HG03060 (cell line): ENCODE results near the gene PTPRT.

Experiments
- ATAC-seq: cut with Tn5 transposase; IDR thresholded peaks from one replicate; pipeline ENCODE4 v1.9.1; 2021; ENCODE audit warnings: low read depth, moderate number of reproducible peaks; ENCODE audit not compliant: unreplicated experiment

PTPRT gene

DNA sequence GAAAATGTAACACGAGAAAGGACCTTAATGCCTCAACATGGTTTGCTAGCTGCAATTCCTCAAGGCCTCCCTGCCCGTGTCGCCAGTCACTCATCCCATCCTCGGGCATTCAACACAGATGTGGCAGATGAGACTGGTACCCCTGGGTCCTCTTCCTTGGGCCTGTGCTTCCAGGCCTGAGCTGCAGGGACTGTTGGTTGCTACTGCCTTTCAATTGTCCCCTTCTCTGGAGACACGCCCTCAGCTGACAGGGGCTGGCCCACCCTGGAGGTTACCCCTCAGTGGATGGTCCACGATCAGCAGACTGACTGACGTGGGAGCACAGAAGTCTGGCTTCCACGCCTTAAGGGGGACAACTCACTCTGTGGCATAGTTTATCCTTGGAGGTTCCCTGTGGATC is 1076.5 kb downstream of the PTPRT start:
- no peak for ATAC-seq

DNA sequence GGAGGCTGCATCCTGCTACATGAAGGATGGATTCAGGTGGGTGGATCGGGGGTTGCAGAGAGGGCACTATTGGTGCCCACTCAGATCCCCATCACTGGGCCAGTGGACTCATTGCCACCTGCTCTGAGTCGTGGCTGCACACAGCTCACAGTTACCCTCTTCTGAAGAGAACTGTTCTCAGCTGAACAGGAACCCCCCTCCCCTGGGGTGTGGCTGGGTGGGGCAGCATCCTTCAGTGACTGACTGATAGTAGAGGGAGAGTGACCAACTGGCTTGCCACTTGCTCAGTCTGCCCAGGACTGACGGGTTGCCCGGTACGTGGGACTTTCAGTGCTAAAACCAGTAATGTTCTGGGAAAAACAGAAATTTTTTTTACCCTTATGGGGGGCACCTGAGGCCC is 1077.5 kb downstream of the PTPRT start:
- no peak for ATAC-seq

DNA sequence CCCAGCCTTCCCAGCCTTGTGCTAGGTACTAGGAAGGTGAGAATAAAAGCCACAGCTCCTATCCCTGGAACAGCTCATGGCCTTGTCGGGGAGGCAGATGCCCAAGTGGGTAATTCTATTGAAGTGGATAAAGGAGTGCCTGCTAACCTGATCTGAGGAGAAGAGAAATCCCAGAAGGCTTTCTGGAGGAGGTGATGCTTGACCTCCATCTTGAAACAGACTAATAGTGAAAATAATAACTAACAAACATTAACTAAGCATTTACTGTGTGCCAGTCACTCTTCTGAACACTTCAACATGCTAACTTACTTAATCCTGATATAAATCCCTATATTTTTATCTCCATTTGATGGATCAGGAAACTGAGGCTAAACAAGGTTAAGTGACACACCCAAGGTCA is 1078.4 kb downstream of the PTPRT start:
- ATAC-seq, result no peak

DNA sequence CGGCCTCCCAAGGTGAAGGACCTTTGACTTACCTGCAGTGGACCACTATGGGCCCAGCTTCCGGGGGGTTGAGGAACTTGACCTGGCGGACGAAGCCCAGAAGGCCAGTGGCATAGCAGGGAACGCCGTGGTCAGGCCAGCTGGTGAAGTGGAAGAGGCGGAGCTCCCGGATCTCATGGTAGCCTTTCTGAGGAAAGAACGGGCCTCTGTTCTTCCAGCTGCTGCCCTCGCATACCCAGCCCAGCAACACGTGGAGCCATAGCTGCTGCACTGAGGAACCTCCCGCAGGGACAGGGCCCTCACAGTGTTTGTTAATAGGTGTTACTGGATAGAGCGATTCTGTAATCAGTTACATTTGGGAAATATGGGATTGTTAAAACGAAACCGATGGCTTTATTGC is 1079.4 kb downstream of the PTPRT start:
- no peak for ATAC-seq

DNA sequence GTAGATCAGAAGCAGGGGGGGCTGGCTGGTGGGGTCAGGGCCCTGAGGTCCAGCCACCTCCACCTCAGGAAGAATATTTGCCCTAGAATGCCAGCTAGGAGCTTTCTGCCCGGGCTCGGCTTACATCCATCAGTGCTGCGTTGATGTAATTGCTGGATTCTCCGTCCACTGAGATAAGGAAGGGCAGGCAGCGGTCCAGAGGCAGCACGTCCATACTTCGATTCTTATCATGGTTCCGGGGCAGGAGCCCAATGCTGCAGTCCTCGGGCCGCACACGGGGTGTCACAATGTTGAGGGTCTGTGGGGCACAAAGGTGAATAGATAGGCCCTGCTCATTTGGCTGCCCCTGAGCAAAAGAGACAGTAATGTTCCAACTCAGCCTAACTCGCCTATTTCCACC is 1087.7 kb downstream of the PTPRT start:
- no peak for ATAC-seq

DNA sequence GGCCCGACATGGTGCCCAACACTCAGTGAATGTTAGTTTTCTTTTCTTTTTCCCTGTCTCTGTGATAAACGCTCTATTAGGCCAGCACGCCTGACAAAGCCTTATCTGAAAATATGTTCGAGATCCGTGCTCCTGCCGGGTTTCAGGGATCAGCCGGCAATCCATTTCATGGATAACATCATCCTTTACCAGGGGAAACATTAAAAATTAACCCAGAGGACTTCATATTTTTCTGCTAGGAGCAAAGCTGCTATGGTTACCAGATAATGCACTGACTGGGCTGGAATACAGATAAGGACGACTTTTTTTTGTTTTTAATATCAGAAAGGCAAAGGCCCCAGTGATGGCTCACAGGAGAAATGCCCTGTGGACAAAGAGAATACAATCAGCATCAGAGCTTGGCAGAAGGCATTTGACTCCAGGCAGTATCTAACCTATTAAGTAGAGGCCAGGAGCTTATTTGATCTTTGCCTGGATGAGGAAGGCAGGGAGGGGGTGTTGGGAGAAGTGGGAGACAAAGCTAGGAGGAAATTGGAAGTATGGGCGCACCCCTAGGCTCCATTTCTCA is 1089.5 kb downstream of the PTPRT start:
- no peak for ATAC-seq

DNA sequence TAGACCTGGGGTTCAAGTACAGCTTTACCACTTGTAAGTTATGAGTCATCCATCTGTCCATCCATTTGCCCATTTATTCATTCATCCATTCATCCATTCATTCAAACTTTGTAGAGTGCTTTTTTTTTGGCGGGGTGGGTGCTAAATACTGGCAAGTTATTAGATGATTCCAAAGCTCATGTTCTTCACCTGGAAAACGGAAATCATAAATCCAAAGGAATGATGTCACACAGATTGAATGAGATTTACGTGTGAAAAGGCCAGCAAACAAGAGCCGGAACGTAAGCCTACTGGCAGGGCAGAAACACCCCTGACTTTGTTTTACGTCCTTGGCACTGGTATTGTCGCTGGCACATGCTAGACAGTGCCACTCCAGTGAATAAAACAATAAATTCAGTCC is 1090.6 kb downstream of the PTPRT start:
- no peak for ATAC-seq

DNA sequence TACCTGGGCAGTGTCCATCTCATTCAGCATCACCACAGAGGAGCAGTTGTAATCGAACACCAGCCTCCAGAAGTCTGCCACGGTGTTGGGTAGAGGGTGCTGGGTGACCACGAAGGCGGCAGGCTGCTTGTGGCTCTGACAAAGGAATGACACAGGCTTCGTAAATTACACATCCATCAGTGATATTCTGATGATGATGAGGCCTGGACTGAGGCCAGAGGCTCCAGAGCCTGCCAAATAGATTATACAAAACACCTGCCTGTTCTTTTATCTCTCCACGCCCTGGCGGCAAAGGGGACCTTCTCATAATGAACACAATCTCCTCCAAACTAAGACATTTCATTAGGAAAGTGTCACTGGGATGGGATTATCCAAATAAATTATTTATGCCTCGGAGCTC is 1091.3 kb downstream of the PTPRT start:
- ATAC-seq, result no peak

DNA sequence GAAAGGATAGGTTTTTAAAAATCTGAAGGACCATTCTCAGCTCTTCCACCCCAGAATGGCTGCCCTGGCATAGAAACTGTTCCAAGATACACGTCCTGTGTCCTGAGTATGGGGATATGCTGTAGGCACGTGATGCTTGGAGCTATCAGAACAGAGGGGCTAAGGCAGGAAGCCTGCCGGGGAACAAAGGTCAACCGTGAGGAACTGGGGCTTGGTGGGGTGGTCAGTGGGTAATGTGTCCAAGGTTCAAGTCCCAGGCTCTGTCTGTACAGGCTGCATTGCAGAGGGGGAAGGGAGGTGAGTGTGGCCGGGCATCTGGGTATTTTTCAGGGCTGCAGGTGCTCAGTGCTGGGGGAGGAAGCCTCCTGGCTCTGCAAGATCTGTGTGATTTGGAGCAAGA is 1092.0 kb downstream of the PTPRT start:
- ATAC-seq, result no peak

DNA sequence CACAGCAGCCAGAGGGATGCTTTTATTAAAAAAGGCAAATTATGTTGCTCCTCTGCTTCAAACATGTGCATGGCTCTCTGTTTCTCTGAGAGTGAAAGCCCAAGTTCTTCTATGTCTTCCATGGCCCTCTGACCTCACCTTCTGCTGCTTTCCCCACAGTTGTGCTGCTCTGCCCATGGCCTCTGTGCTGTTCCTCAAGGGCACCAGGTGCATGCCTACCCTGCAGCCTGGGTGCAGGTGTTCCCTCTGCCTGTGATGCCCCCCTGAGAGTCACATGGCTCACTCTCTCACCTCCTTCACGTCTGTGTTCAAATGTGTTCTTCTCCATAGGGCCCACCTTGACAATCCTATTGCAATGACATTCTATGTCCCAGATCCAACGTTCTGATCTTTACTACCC is 1094.5 kb downstream of the PTPRT start:
- no peak for ATAC-seq

DNA sequence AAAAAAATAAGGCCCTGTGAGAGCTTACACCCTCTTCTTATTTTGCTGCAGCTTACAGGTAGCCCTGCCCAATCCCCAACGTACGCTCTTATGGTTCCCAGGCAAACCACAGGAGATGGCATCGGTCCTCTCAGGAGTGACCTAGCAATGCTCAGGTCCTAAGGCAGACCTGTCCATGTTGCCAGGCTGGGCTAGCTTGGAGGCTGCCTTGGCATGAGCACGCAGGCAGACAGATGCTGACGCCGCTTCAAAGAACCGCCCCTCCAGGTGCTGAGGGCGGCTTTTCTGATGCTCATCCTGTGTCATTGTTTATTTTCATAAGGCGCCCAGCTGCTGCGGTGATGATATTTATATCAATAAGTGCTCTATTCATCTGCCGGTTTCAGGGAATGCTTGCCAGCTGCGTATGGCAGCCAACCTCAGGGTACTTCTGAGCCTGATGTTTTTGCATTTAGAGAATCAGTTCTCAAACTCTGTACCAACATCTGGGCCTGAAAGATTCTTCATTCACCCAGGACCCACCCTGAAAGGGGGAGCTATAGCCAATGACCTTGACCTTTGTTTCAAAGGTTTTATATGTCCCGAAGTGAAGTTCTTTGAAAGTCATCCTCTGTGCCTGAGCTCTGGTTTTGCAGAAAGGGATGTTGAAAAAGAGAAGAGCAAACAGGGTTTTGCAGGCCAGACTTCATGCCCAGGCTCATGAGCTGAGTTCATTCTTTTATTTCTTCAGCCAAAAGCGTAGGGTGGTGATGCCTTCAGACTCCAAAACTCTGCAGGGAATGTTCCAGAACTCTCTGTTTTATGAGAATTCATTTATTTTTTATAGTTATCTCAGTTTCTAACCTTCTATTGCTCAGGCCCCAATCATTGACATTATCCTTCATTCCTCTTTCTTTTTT is 1095.9 kb downstream of the PTPRT start:
- ATAC-seq, result no peak

DNA sequence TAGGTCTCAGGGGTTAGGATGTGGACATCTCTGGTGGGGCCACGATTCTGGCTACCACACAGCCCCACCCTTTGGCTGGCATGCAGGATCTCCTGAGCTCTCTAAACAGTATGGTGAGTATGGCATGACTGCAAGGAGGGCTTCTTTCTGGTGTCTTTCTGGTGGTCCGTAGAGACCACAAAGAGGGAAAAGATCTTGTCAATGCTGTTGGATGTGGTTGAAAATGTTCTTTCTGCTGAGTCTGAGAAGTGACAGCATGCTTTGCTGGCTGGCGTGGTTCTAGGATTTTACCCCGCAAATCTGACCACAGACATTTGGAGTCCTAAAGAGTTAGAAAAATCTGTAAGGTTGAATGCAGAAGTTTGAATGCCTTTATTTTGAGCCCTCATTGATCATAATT is 1096.7 kb downstream of the PTPRT start:
- no peak for ATAC-seq

DNA sequence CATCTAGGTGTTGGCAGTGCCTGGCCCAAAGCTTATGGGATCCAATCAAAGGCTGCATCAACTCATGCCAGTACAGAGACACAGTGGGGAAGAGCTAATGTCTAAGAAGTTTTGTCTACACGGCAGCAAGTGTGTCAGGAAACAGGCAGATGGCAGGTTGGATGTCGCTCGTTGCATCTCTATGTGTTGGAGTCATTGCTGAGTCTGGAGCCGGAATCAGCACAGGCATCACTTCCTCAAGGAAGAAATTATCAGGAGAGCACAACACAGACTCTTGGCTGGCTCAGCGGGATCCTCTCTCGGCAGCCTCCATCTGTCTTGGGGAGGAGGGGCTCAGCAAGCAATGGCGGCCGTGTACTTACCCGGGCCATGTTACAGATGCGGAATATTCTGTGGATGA is 1104.3 kb downstream of the PTPRT start:
- no peak for ATAC-seq

DNA sequence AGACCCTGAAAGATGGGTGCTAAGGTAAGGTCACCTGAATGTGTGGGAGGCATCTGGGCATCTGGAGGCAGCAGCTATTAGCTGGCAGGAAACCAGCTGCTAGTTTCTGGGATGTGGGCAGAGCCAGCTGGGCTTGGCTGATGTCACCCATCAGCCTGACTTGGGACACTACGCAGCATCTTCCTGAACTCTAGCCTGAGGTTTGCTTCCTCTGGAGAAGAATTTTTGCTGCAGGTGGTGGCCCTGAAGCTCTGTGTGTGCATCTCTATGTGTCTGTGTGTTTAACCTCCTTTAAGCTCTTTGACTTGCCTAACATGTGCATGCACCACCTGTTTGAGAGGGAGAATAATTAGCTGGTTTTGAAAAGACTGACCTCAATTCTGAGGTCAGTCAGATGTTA is 1106.4 kb downstream of the PTPRT start:
- no peak for ATAC-seq

DNA sequence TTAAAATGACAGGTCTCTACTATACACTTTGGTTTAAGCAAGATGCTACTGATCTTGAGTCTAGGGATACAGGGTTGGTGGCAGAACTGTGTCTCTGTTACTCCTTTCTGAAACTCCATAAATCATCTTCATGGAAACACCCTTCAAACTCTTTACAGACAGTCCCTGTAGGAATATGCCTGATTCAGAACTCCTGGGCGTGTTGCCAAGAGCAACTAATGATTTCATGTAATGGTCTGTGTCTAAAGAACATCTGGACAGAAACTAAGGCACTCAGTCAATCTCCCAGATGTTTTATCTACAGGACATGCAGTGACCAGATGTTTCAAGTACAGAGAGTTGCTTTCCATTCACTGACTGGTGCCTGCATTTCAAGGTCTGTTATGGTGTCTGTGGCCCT is 1107.1 kb downstream of the PTPRT start:
- no peak for ATAC-seq

DNA sequence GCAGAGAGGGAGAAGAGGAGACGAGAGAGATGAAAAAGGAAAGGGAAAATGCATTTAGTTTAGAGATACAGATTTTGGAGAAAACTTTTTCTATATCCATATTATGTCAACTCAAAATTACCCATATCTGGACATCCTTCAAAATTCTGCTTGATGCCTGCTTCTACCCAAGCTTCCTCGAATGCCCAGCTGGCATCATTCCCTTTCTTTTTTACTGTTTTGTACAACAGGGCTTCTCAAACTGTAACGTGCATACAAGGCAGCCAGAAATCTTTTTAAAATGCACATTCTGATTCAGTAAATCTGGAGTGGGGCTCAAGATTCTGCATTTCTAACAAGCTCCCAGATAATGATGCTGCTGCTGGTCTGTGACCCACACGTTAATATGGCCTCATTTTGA is 1108.8 kb downstream of the PTPRT start:
- ATAC-seq, result no peak

DNA sequence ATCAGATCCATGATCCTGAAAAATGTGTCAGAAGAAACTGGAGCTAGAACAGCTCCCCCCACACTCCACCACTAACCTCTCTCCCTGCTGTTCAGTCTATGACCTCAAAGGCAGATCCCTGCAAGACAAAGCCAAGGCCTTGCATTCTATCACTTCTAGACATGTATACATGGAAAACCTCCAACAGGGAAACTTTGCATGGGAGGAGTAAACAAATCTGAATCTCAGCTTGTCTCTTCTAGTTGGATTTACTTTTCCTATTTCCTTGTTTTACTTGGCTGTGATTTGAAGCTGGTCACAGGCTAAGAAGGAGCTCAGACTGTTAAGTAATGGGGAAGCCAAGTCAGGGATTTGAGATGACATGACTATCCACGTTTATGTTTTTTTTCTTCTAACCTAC is 1114.8 kb downstream of the PTPRT start:
- no peak for ATAC-seq

DNA sequence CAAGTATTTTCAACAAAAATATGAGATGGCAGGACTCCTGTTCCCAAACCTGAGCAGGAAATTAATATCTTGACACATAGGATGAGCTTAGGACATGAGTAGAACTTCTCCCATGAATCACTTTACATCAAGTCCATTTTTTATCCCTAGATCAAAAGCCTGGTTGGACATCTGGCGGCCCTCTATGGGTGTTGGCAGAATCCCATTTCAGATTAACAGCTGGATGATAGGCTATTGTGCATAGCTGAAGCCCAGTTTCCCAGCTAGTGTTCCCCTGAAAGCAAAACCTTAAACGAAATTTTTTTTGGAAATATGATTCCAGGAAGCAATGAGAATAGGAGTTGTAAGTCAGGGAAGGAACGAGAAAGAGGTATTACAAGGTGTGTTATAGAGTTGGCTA is 1122.1 kb downstream of the PTPRT start:
- ATAC-seq, result no peak

DNA sequence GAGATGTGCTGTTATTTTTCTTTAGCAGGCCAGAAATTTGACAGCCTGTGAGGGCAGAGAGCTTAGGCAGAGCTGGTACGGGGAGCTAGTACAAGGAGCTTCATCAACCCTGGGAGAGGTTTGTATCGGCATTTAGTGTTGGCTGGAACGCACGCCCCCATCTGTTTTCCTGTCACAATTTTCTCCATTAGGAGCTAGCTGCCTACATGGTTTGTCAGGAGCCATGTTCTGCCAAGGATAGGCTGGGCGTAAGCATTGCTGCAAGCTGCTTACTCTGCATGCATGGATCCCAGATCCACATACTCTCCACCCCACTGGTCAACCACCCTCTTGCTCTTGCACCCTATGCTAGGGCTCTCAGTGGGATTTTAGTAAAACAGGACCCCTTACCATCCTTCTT is 1122.5 kb downstream of the PTPRT start:
- ATAC-seq, result no peak

DNA sequence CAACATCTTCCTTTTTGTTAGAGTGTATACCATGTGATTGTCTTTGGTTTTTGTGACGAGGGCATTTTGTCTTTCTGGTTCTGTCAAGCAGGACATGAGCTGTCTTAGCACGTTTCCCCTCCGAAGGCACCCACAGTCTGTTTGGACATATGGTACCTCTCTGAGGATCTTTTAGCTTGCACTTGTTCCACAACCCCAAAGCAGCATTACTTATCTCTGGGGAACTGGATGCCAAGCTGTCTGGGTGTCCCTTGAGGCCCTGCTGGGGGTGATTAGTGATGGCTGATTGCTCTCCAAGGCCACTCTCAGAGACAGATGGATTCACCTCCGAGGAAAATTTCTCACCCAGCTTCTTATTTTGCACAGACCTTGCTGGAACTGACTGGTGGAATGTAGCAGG is 1126.6 kb downstream of the PTPRT start:
- no peak for ATAC-seq

DNA sequence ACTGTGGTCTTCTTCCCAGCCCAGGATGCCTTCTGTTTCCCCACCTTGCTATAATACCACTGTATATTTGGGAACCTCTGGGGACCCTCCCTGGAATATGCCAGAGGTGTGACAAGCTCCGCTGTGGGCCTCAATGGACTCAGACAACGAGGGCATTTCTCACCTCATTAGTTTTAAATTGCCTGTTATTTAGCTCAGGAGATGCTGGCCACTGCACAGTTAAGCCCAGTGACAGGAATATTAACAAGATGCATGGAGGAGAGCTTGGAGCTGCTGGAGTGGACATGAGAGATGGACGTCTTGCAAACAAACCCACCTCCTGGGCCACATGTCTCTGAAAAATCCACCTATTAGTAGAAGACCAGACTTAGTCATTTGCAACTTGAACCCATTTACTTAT is 1136.4 kb downstream of the PTPRT start:
- no peak for ATAC-seq

DNA sequence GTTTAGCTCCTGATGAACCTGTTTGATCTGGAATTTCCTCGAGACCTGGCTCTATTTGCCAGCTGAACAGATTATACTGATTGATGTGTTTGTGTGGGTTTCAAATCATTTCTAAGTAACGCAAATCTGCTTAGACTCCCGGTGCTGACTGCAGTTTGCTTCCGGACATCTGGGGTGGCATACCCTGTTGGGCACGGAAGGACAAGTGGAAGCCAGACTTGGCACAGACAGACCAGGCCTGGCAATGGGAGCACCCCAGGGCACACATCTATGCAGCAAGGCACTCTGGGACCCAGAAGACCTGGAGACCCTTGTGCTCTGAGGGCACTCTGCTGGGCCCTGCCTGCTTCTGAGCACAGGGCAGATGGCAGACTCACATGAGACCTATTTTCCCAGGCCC is 1137.8 kb downstream of the PTPRT start:
- ATAC-seq, result no peak
